ENCODE results near the gene TMEM53.

The TMEM53 gene

GRCh38 chr1:44649788-44650158, 24.5 kb downstream of the TMEM53 start:
- H3K36me3 ChIP-seq (ENCODE audit: control insufficient read depth in 2 of 2, insufficient read depth in 1 of 2, low read length in 2 of 2): peaks cover 0 to 82% of the 10 kb centered on the region in 2 experiments; a peak in 1 of 3 replicates
- POLR2A ChIA-PET: no interaction called here
- CTCF ChIA-PET: interaction anchor here (0.6 to 4.4 kb wide), 5 partner anchors 17 to 279 kb away, joined by 3 to 85 read pairs (median 46); no protein-coding TSS in a partner anchor
- TF ChIP-seq HOXD13 (CRISPR knock-in tag; IDR thresholded peaks at IDR 0.05; ENCODE audit: borderline replicate concordance): no peak
- TF ChIP-seq EGR2 (tag by site-specific recombination; IDR thresholded peaks at IDR 0.05; ENCODE audit: low read depth): no peak
- no peak for TF ChIP-seq ZSCAN16 (tag by site-specific recombination; IDR thresholded peaks at IDR 0.05)
- no peak for TF ChIP-seq ATF2 (tag by site-specific recombination; IDR thresholded peaks at IDR 0.05; ENCODE audit: low read depth)
- TF ChIP-seq ZXDB (tag by site-specific recombination; IDR thresholded peaks at IDR 0.05): no peak
- no peak for TF ChIP-seq ZNF18 (tag by site-specific recombination; IDR thresholded peaks at IDR 0.05)
- TF ChIP-seq ZNF19 (tag by site-specific recombination; IDR thresholded peaks at IDR 0.05; ENCODE audit: low read depth): no peak
- no peak for TF ChIP-seq ZBTB1 (tag by site-specific recombination; IDR thresholded peaks at IDR 0.05)
- no peak for TF ChIP-seq ZNF366 (tag by site-specific recombination; conservative IDR thresholded peaks at IDR 0.05)
- no peak for TF ChIP-seq ZNF311 (tag by site-specific recombination; IDR thresholded peaks at IDR 0.05; ENCODE audit: borderline replicate concordance)
- no peak for TF ChIP-seq PRDM2 (tag by site-specific recombination; IDR thresholded peaks at IDR 0.05; ENCODE audit: borderline replicate concordance)
- TF ChIP-seq ZNF776 (tag by site-specific recombination; IDR thresholded peaks at IDR 0.05; ENCODE audit: borderline replicate concordance): no peak
- no peak for TF ChIP-seq ZNF639 (tag by site-specific recombination; IDR thresholded peaks at IDR 0.05)
- TF ChIP-seq ZNF157 (tag by site-specific recombination; IDR thresholded peaks at IDR 0.05): no peak
- no peak for TF ChIP-seq ZBTB7A (tag by site-specific recombination; IDR thresholded peaks at IDR 0.05; ENCODE audit: low read depth)
- TF ChIP-seq ZNF561 (tag by site-specific recombination; IDR thresholded peaks at IDR 0.05; ENCODE audit: borderline replicate concordance): no peak
- no peaks in the 10 kb centered on the region for H3K9me3 ChIP-seq (ENCODE audit: control insufficient read depth, insufficient read depth, low read depth, low read length)
- no peaks in the 10 kb centered on the region for H3K4me1 ChIP-seq (ENCODE audit: control insufficient read depth, insufficient read depth, low read length)
- no peak overlapping the region for H3K27ac ChIP-seq (ENCODE audit: extremely low read depth, low read depth, low read length)
- no peak overlapping the region for H3K4me3 ChIP-seq (ENCODE audit: low read depth, low read length)

All from HEK293 (cell line).